Measurements from ENCODE around the gene ANKRD44.

ANKRD44 gene

GRCh38 chr2:197254776-197255530 lies 55.6 kb downstream of the ANKRD44 start:
- no peak for TF ChIP-seq CTCF (conservative IDR thresholded peaks at IDR 0.05; ENCODE audit: low read length)
- TF ChIP-seq EZH2phosphoT487 (IDR thresholded peaks at IDR 0.05; ENCODE audit: borderline replicate concordance), result no peak
- Histone ChIP-seq H2AFZ (ENCODE audit: low read length) (0 out of 2 replicates have a peak overlapping the region, but pooled peaks have one; percentile 26), H3K79me2 (ENCODE audit: insufficient read depth, low read length) (peaks cover 73% of the 10 kb centered on the region), H3K4me3 (ENCODE audit: low read length, poor library complexity, severe bottlenecking) (peak overlapping the region; percentile 70), H3F3A (ENCODE audit: low read depth) (0 out of 2 replicates have a peak, but pooled peaks cover 3% of the 10 kb centered on the region), H3K9me3 (ENCODE audit: insufficient read depth, low read depth, low read length) (no peaks in the 10 kb centered on the region), H4K20me1 (ENCODE audit: insufficient read depth, low read length, poor library complexity, severe bottlenecking) (no peaks in the 10 kb centered on the region), H3K36me3 (ENCODE audit: insufficient read depth, low read length) (no peaks in the 10 kb centered on the region), H3K4me2 (ENCODE audit: low read depth, low read length, poor library complexity, severe bottlenecking) (peak overlapping the region; percentile 85), H3K9me2 (replicated peaks; ENCODE audit: low read depth, low read length) (no peaks in the 10 kb centered on the region), H3K27me3 (ENCODE audit: insufficient read depth, low read length, poor library complexity, severe bottlenecking) (no peaks in the 10 kb centered on the region), H3K9ac (ENCODE audit: low read depth, low read length, poor library complexity, severe bottlenecking) (peak overlapping the region; percentile 73), H3K4me1 (ENCODE audit: insufficient read depth, low read length, poor library complexity, severe bottlenecking) (peaks cover 50% of the 10 kb centered on the region)

GRCh38 chr2:197251576-197251975 lies 59.0 kb downstream of the ANKRD44 start:
- no peaks in the 10 kb centered on the region for H3K9me3 ChIP-seq (ENCODE audit: insufficient read depth, low read depth, low read length)
- H3F3A ChIP-seq (ENCODE audit: low read depth), result 0 out of 2 replicates have a peak, but pooled peaks cover 3% of the 10 kb centered on the region
- no peaks in the 10 kb centered on the region for H3K9me2 ChIP-seq (replicated peaks; ENCODE audit: low read depth, low read length)
- H3K4me3 ChIP-seq (ENCODE audit: low read length, poor library complexity, severe bottlenecking), result no peak overlapping the region
- H3K9ac ChIP-seq (ENCODE audit: low read depth, low read length, poor library complexity, severe bottlenecking), result no peak overlapping the region
- no peak for TF ChIP-seq EZH2phosphoT487 (IDR thresholded peaks at IDR 0.05; ENCODE audit: borderline replicate concordance)
- TF ChIP-seq CTCF (conservative IDR thresholded peaks at IDR 0.05; ENCODE audit: low read length), result no peak
- H2AFZ ChIP-seq (ENCODE audit: low read length), result no peak overlapping the region
- H3K27me3 ChIP-seq (ENCODE audit: insufficient read depth, low read length, poor library complexity, severe bottlenecking), result no peaks in the 10 kb centered on the region
- H3K4me2 ChIP-seq (ENCODE audit: low read depth, low read length, poor library complexity, severe bottlenecking), result no peak overlapping the region
- H3K36me3 ChIP-seq (ENCODE audit: insufficient read depth, low read length), result 0 out of 2 replicates have a peak, but pooled peaks cover 4% of the 10 kb centered on the region
- peaks cover 76% of the 10 kb centered on the region for H3K79me2 ChIP-seq (ENCODE audit: insufficient read depth, low read length)
- peaks cover 43% of the 10 kb centered on the region for H3K4me1 ChIP-seq (ENCODE audit: insufficient read depth, low read length, poor library complexity, severe bottlenecking)
- H4K20me1 ChIP-seq (ENCODE audit: insufficient read depth, low read length, poor library complexity, severe bottlenecking), result no peaks in the 10 kb centered on the region

- H3K4me2 ChIP-seq (ENCODE audit: low read depth, low read length, poor library complexity, severe bottlenecking), result no peak overlapping the region
- H3K36me3 ChIP-seq (ENCODE audit: insufficient read depth, low read length), result 0 out of 2 replicates have a peak, but pooled peaks cover 4% of the 10 kb centered on the region
- no peaks in the 10 kb centered on the region for H3K27me3 ChIP-seq (ENCODE audit: insufficient read depth, low read length, poor library complexity, severe bottlenecking)
- peaks cover 76% of the 10 kb centered on the region for H3K79me2 ChIP-seq (ENCODE audit: insufficient read depth, low read length)
- H3K9me3 ChIP-seq (ENCODE audit: insufficient read depth, low read depth, low read length), result no peaks in the 10 kb centered on the region
- TF ChIP-seq CTCF (conservative IDR thresholded peaks at IDR 0.05; ENCODE audit: low read length), result no peak
- no peak for TF ChIP-seq EZH2phosphoT487 (IDR thresholded peaks at IDR 0.05; ENCODE audit: borderline replicate concordance)
- peaks cover 39% of the 10 kb centered on the region for H3K4me1 ChIP-seq (ENCODE audit: insufficient read depth, low read length, poor library complexity, severe bottlenecking)
- no peak overlapping the region for H2AFZ ChIP-seq (ENCODE audit: low read length)
- no peaks in the 10 kb centered on the region for H4K20me1 ChIP-seq (ENCODE audit: insufficient read depth, low read length, poor library complexity, severe bottlenecking)
- 0 out of 2 replicates have a peak, but pooled peaks cover 3% of the 10 kb centered on the region for H3F3A ChIP-seq (ENCODE audit: low read depth)
- no peak overlapping the region for H3K9ac ChIP-seq (ENCODE audit: low read depth, low read length, poor library complexity, severe bottlenecking)
- H3K4me3 ChIP-seq (ENCODE audit: low read length, poor library complexity, severe bottlenecking), result no peak overlapping the region
- no peaks in the 10 kb centered on the region for H3K9me2 ChIP-seq (replicated peaks; ENCODE audit: low read depth, low read length)
Measured at GRCh38 chr2:197251163-197251562, 59.4 kb downstream of the ANKRD44 start.
